ENCODE data around the gene TRDN. TPM values are rescaled to one million over a fixed set of nuclear protein-coding genes. Genes with fewer than 3 reads are reported as not detected.

The TRDN gene
- total RNA-seq, 1 experiment from 2014 or later: 10.4 TPM

- H3T11ph ChIP-seq (ENCODE audit: low read length): no peak overlapping the region
- H2AK5ac ChIP-seq (ENCODE audit: insufficient read length, low read length): no peak overlapping the region
- H3K18ac ChIP-seq (ENCODE audit: insufficient read length, low read depth, low read length): no peak overlapping the region
- no peak overlapping the region for H3K56ac ChIP-seq (ENCODE audit: insufficient read length, low read depth, low read length)
- H3K4me2 ChIP-seq (ENCODE audit: insufficient read depth, insufficient read length, low read length): no peak overlapping the region
- H2AFZ ChIP-seq (ENCODE audit: low read length): no peak overlapping the region
- H2BK120ac ChIP-seq (ENCODE audit: low read depth, low read length, poor library complexity, severe bottlenecking): no peak overlapping the region
- no peaks in the 10 kb centered on the region for H3K4me1 ChIP-seq (ENCODE audit: insufficient read depth, low read length)
- H3K27me3 Mint-ChIP-seq (ENCODE audit: low read depth): no peaks in the 10 kb centered on the region; the same call in 1 of the 2 replicates
- H3K23me2 ChIP-seq (ENCODE audit: insufficient read length, low read depth, low read length, poor library complexity, severe bottlenecking): no peaks in the 10 kb centered on the region
- no peak for DNase-seq
- H2BK5ac ChIP-seq (ENCODE audit: insufficient read length, low read length): no peak overlapping the region
- H3K23ac ChIP-seq (ENCODE audit: insufficient read length, low read depth, low read length): no peak overlapping the region
- no peak overlapping the region for H4K5ac ChIP-seq (ENCODE audit: insufficient read length, low read depth, low read length)
- H2BK20ac ChIP-seq (ENCODE audit: low read depth, low read length, poor library complexity, severe bottlenecking): no peak overlapping the region
- no peak overlapping the region for H3K14ac ChIP-seq (ENCODE audit: insufficient read depth, low read length)
- H3K9me3 ChIP-seq (ENCODE audit: control insufficient read depth, low read depth, low read length): no peaks in the 10 kb centered on the region
- H3K4me3 Mint-ChIP-seq: no peak overlapping the region
- no peak for TF ChIP-seq CTCF (conservative IDR thresholded peaks at IDR 0.05)
- no peak overlapping the region for H4K91ac ChIP-seq (ENCODE audit: insufficient read length, low read depth, low read length)
- H3K9ac ChIP-seq (ENCODE audit: extremely low read depth, insufficient read length, low read length): no peak overlapping the region
- no peaks in the 10 kb centered on the region for H3K27me3 ChIP-seq (ENCODE audit: insufficient read depth, low read length)
- WGBS (ENCODE audit: extremely low coverage, insufficient read length, low lambda C conversion rate): no CpG with 5 or more reads among the region's 2 CpGs
- H4K8ac ChIP-seq (replicated peaks; ENCODE audit: insufficient read length, low read depth, low read length): no peak overlapping the region
- peaks cover 6 to 9% of the 10 kb centered on the region in 2 experiments for H3K4me1 Mint-ChIP-seq
- H3K79me1 ChIP-seq (ENCODE audit: insufficient read depth, low read depth, low read length, poor library complexity, severe bottlenecking): no peaks in the 10 kb centered on the region
- peaks cover 0 to 4% of the 10 kb centered on the region in 2 experiments; a peak in 2 of 5 replicates for H3K9me3 Mint-ChIP-seq
- H3K4ac ChIP-seq (ENCODE audit: low read depth, low read length): no peak overlapping the region
- no peak overlapping the region for H2BK15ac ChIP-seq (ENCODE audit: low read depth, low read length)
- H3K27ac Mint-ChIP-seq: no peak overlapping the region
- H3K79me2 ChIP-seq (ENCODE audit: insufficient read depth, low read length): no peaks in the 10 kb centered on the region
- peaks cover 0 to 3% (median 3%) of the 10 kb centered on the region in 3 experiments; a peak in 4 of 7 replicates for H3K36me3 Mint-ChIP-seq (ENCODE audit: insufficient read depth in 1 of 3, low read depth in 3 of 3)
- H2BK12ac ChIP-seq (ENCODE audit: insufficient read length, low read depth, low read length): no peak overlapping the region
- H4K20me1 ChIP-seq (ENCODE audit: control insufficient read depth, insufficient read depth, insufficient read length): no peaks in the 10 kb centered on the region
- no peak overlapping the region for H3K27ac ChIP-seq (ENCODE audit: insufficient read length, low read depth, low read length)
Measured at GRCh38 chr6:123467392-123467791, 169.4 kb downstream of the TRDN start.
